Adrenal gland (tissue), 19 donors: Measurements from ENCODE around the gene PDIA5. TPM values are rescaled to one million over a fixed set of nuclear protein-coding genes. Genes with fewer than 3 reads are reported as not detected.
A peak's percentile ranks its signal among the peaks of the same experiment; 100 is the strongest.

ENCODE experiments used
- DNase-seq, 7 donors: peaks; one replicate each; pipeline ENCODE4 v3.0.0-alpha.2; 2019 to 2020
- H3K27ac ChIP-seq, 5 donors: fragments of 200-600 bp; sonication (generic) in 4 of 5; 1 replicate in 3 of 5; 2 replicates in 2 of 5; pipeline versions ENCODE4 v1.5.1 to v1.8.0; 2016 to 2020; ENCODE audit warnings: mild to moderate bottlenecking in 1 of 5
- H3K27me3 ChIP-seq: fragments of 200-600 bp; 2 replicates; pipeline ENCODE4 v1.8.0; 2021
- H3K36me3 ChIP-seq, 2 donors: fragments of 200-600 bp; replicated peaks in 1 of 2; 1 replicate in 1 of 2; 2 replicates in 1 of 2; pipeline versions ENCODE4 v1.5.1 to v1.8.0; 2018 to 2022
- H3K4me1 ChIP-seq, 2 donors: fragments of 200-600 bp; replicated peaks in 1 of 2; 1 replicate in 1 of 2; 2 replicates in 1 of 2; pipeline versions ENCODE4 v1.5.1 to v1.8.0; 2018 to 2021
- H3K4me3 ChIP-seq, 4 donors: fragments of 200-600 bp; sonication (generic) in 3 of 4; one replicate each; pipeline ENCODE4 v1.5.1; 2016 to 2018
- H3K9me3 ChIP-seq, 3 donors: fragments of 200-600 bp; sonication (generic) in 1 of 3; replicated peaks in 1 of 3; 1 replicate in 2 of 3; 2 replicates in 1 of 3; pipeline versions ENCODE4 v1.5.1 to v1.8.0; 2016 to 2021
- CTCF ChIP-seq, 6 experiments: fragments of 450-650 bp in 4 of 6; fragments of 200-600 bp in 2 of 6; sonication (generic) in 1 of 6; IDR thresholded peaks; 1 replicate in 5 of 6; 2 replicates in 1 of 6; pipeline versions ENCODE4 v1.5.1 to v1.8.0; 2016 to 2021; ENCODE audit warnings: antibody characterized with exemption in 6 of 6, mild to moderate bottlenecking in 2 of 6, moderate library complexity in 1 of 6
- POLR2A ChIP-seq, 2 donors: fragments of 450-650 bp; IDR thresholded peaks; one replicate each; pipeline ENCODE4 v1.6.1; 2017; ENCODE audit warnings: antibody characterized with exemption in 2 of 2, mild to moderate bottlenecking in 2 of 2, moderate library complexity in 1 of 2
- WGBS, 4 donors: extraction: QIAGEN DNeasy Blood & Tissue Kit in 2 of 4; methylation state at CpG; one replicate each; pipeline versions ENCODE4 v1.1.5 to v1.1.7; 2013 to 2017; 5-methylcytosine and 5-hydroxymethylcytosine counted together
- intact Hi-C, 2 donors: fragments of 100-400 bp; cut with DNase I; formaldehyde crosslinking; loops; one replicate each; pipeline versions ENCODE4 v1.14.1 to v1.15.0; 2022 to 2023
- long read RNA-seq, 10 donors: library from polyadenylated mRNA in 3 of 10; unstranded in 2 of 10; stranded (forward) in 1 of 10; transcript quantifications; one replicate each; pipeline ENCODE4 v2.0.0 and lab custom pipeline, GENCODE V29; 2021 to 2026
- polyA plus RNA-seq, 3 donors: library from polyadenylated mRNA; stranded (reverse); fragments of 200-250 nt in 2 of 3; fragments of 350-450 nt in 1 of 3; fragmentation: Illumina TruSeq in 1 of 3; extraction: RNeasy Lipid Tissue Mini Kit (QIAGEN cat#74804) in 1 of 3; gene quantifications; one replicate each; pipeline ENCODE4 v1.2.3, GENCODE V29; 2013 to 2014
- total RNA-seq, 9 donors: library from RNA; depleted of rRNA in 4 of 9; stranded (reverse); fragments of >200 nt in 4 of 9; fragments of 120-200 nt in 1 of 9; fragmentation: NEBNext Ultra II Directional in 1 of 9; extraction: Animal tissue kit (Norgen Biotek cat#: 25700) in 1 of 9; gene quantifications; one replicate each; pipeline versions ENCODE4 v1.1.0 to v1.2.4, GENCODE V29; 2013 to 2023
- donor health status: healthy with polysubstance abuse.
- donor health status: Bipolar disorder and iron deficiency.
- donor health status: DM: yes; HTN: yes; CAD: no.
- donor health status: DM: no; HTN: no; CAD: no.
- donor health status: DM: no; HTN: no; CAD: no.
- donor health status: DM: yes; HTN: yes; CAD: no.

PDIA5 gene
- 10 to 100 TPM; 18.9 to 88.9 (median 52.7) TPM for total RNA-seq
- 10 to 100 TPM; 27.0 to 52.6 (median 29.3) TPM for polyA plus RNA-seq
- long read RNA-seq, donor 1, partial matches to known transcripts, result 0 of 2 reads
- long read RNA-seq, donor 1, other reads (novel, unspliced or antisense), result 0 of 2 reads
- long read RNA-seq, donor 2, partial matches to known transcripts, result 0 of 2 reads
- long read RNA-seq, donor 2, other reads (novel, unspliced or antisense), result 0 of 2 reads
- long read RNA-seq, donor 3, transcript PDIA5-201 (17 exons, 1,799 nt), result major isoform, 7 of 7 reads
- long read RNA-seq, donor 3, partial matches to known transcripts, result 0 of 7 reads
- long read RNA-seq, donor 3, other reads (novel, unspliced or antisense), result 0 of 7 reads
- long read RNA-seq, donor 4, transcript PDIA5-201 (17 exons, 1,799 nt), result major isoform, 22 of 29 reads
- long read RNA-seq, donor 4, partial matches to known transcripts, result 3 of 29 reads
- long read RNA-seq, donor 4, other reads (novel, unspliced or antisense), result 2 of 29 reads
- long read RNA-seq, donor 5, transcript PDIA5-201 (17 exons, 1,799 nt), result major isoform, 96 of 120 reads
- long read RNA-seq, donor 5, partial matches to known transcripts, result 3 of 120 reads
- long read RNA-seq, donor 5, other reads (novel, unspliced or antisense), result 17 of 120 reads
- long read RNA-seq, donor 6, transcript PDIA5-201 (17 exons, 1,799 nt), result major isoform, 15 of 19 reads
- long read RNA-seq, donor 6, partial matches to known transcripts, result 3 of 19 reads
- long read RNA-seq, donor 6, other reads (novel, unspliced or antisense), result 1 of 19 reads
- long read RNA-seq, donor 7, partial matches to known transcripts, result 0 of 1 reads
- long read RNA-seq, donor 7, other reads (novel, unspliced or antisense), result 0 of 1 reads
- long read RNA-seq, donor 8, transcript PDIA5-201 (17 exons, 1,799 nt), result major isoform, 9 of 9 reads
- long read RNA-seq, donor 8, partial matches to known transcripts, result 0 of 9 reads
- long read RNA-seq, donor 8, other reads (novel, unspliced or antisense), result 0 of 9 reads
- long read RNA-seq, donor 9, partial matches to known transcripts, result 0 of 1 reads
- long read RNA-seq, donor 9, other reads (novel, unspliced or antisense), result 0 of 1 reads
- long read RNA-seq, donor 10, partial matches to known transcripts, result 0 of 3 reads
- long read RNA-seq, donor 10, other reads (novel, unspliced or antisense), result 0 of 3 reads

GRCh38 chr3:123066896-123067688, at the start of gene PDIA5:
PDIA5 (plus strand) TSS chr3:123067025; CDS start chr3:123067165, 140 bp downstream.
- peak; percentile 92 to 96 (median 94) for DNase-seq
- H3K9me3 ChIP-seq, result no peaks in the 10 kb centered on the region
- peak within 1 kb of the TSS in 4 of 5 donors; percentile 66 to 91 (median 80) for H3K27ac ChIP-seq
- H3K4me1 ChIP-seq, result peaks cover 27 to 36% of the 10 kb centered on the region in 2 donors
- TF ChIP-seq CTCF (IDR thresholded peaks at IDR 0.05) (no peak), POLR2A (IDR thresholded peaks at IDR 0.05) (peak; percentile 54 to 90)
- intact Hi-C loops, result no loop called here
- peak within 1 kb of the TSS; percentile 69 to 94 (median 80) for H3K4me3 ChIP-seq
- H3K27me3 ChIP-seq, result no peaks in the 10 kb centered on the region
- H3K36me3 ChIP-seq, result no peaks in the 10 kb centered on the region
- WGBS, 4 donors, result 0 to 1% (median 0%) methylated on average over 6 to 72 of the region's 72 CpGs

GRCh38 chr3:123018683-123019082, 48.1 kb upstream of the PDIA5 start:
- Histone ChIP-seq H3K27me3 (no peaks in the 10 kb centered on the region), H3K27ac (no peak overlapping the region), H3K4me1 (no peaks in the 10 kb centered on the region), H3K9me3 (no peaks in the 10 kb centered on the region), H3K4me3 (no peak overlapping the region), H3K36me3 (no peaks in the 10 kb centered on the region)
- no peak for DNase-seq
- intact Hi-C loops, result no loop called here
- 69 to 93% (median 85%) methylated on average over 1 of the region's 1 CpG for WGBS, 4 donors
- TF ChIP-seq POLR2A (IDR thresholded peaks at IDR 0.05) (no peak), CTCF (IDR thresholded peaks at IDR 0.05) (no peak)

GRCh38 chr3:123019161-123019560, 47.7 kb upstream of the PDIA5 start:
- H3K4me3 ChIP-seq, result no peak overlapping the region
- H3K4me1 ChIP-seq, result no peaks in the 10 kb centered on the region
- TF ChIP-seq POLR2A (IDR thresholded peaks at IDR 0.05) (no peak), CTCF (IDR thresholded peaks at IDR 0.05) (no peak)
- intact Hi-C loops, result no loop called here
- 72 to 88% (median 80%) methylated on average over 3 of the region's 3 CpGs for WGBS, 4 donors
- H3K27ac ChIP-seq, result no peak overlapping the region
- no peak for DNase-seq
- H3K27me3 ChIP-seq, result no peaks in the 10 kb centered on the region
- H3K36me3 ChIP-seq, result no peaks in the 10 kb centered on the region
- H3K9me3 ChIP-seq, result no peaks in the 10 kb centered on the region
